Naive B cell (primary cell): ENCODE measurements around the gene ZBTB45. TPM values are rescaled to one million over a fixed set of nuclear protein-coding genes. Genes with fewer than 3 reads are reported as not detected.

Experiments used
- ATAC-seq, 2 donors: fragments of 150-1000 bp; cut with Tn5 transposase; 2 replicates each; pipeline ENCODE4 v1.10.0; 2021; ENCODE audit warnings: low read depth in 2 of 2, mild to moderate bottlenecking in 2 of 2, moderate library complexity in 2 of 2
- DNase-seq: peaks from one replicate; pipeline ENCODE4 v3.0.0; 2022
- H3K27ac Mint-ChIP-seq, 6 donors: one replicate each; pipeline ENCODE4 v1.8.0; 2020 to 2022; ENCODE audit warnings: mild to moderate bottlenecking in 6 of 6, mixed read lengths in 6 of 6, moderate library complexity in 5 of 6, inconsistent platforms in 2 of 6
- H3K27me3 Mint-ChIP-seq, 3 donors: one replicate each; pipeline ENCODE4 v1.8.0; 2021 to 2022; ENCODE audit warnings: mixed read lengths in 3 of 3, mild to moderate bottlenecking in 1 of 3
- H3K36me3 Mint-ChIP-seq, 2 donors: one replicate each; pipeline ENCODE4 v1.8.0; 2020 to 2022; ENCODE audit warnings: mixed read lengths in 2 of 2, inconsistent platforms in 1 of 2, mild to moderate bottlenecking in 1 of 2
- H3K4me1 Mint-ChIP-seq, 3 donors: one replicate each; pipeline ENCODE4 v1.8.0; 2020 to 2022; ENCODE audit warnings: mixed read lengths in 3 of 3, inconsistent platforms in 1 of 3, mild to moderate bottlenecking in 1 of 3, moderate library complexity in 1 of 3
- H3K4me3 Mint-ChIP-seq, 8 donors: one replicate each; pipeline ENCODE4 v1.8.0; 2020 to 2022; ENCODE audit warnings: mild to moderate bottlenecking in 8 of 8, mixed read lengths in 8 of 8, moderate library complexity in 8 of 8, inconsistent platforms in 2 of 8
- H3K9me3 Mint-ChIP-seq, 7 donors: one replicate each; pipeline ENCODE4 v1.8.0; 2020 to 2022; ENCODE audit warnings: mixed read lengths in 7 of 7, mild to moderate bottlenecking in 5 of 7, inconsistent platforms in 2 of 7, moderate library complexity in 1 of 7
- polyA plus RNA-seq, 6 donors: library from polyadenylated mRNA; unstranded; fragments of 300-500 nt; fragmentation: Illumina TruSeq; gene quantifications; one replicate each; pipeline ENCODE4 v1.2.3, GENCODE V29; 2021; ENCODE audit warnings: low read depth in 6 of 6

The ZBTB45 gene
- 1 to 10 TPM; 3.3 to 6.8 (median 4.8) TPM for polyA plus RNA-seq

GRCh38 chr19:58519355-58520256 is at the start of gene ZBTB45:
Gene ZBTB45, minus strand, starts transcription at chr19:58519810. Its CDS starts 2,137 bp downstream, at chr19:58517673.
- no peaks in the 10 kb centered on the region for H3K36me3 Mint-ChIP-seq
- H3K9me3 Mint-ChIP-seq = peaks cover 0 to 4% (median 0%) of the 10 kb centered on the region in 7 donors
- H3K4me3 Mint-ChIP-seq = peak within 1 kb of the TSS; percentile 91 to 100 (median 97)
- DNase-seq (peak; percentile 93), ATAC-seq (peak; percentile 79)
- H3K4me1 Mint-ChIP-seq = peaks cover 37 to 49% (median 47%) of the 10 kb centered on the region in 3 donors
- H3K27ac Mint-ChIP-seq = peak within 1 kb of the TSS; percentile 98 to 99 (median 99)
- H3K27me3 Mint-ChIP-seq = no peaks in the 10 kb centered on the region

GRCh38 chr19:58568453-58569130 is 49.0 kb upstream of the ZBTB45 start:
- H3K4me3 Mint-ChIP-seq = peak overlapping the region in 2 of 8 donors; percentile 57 to 61
- peaks cover 0 to 7% (median 0%) of the 10 kb centered on the region in 7 donors for H3K9me3 Mint-ChIP-seq
- H3K36me3 Mint-ChIP-seq = peaks cover 0 to 9% of the 10 kb centered on the region in 2 donors
- H3K27me3 Mint-ChIP-seq = no peaks in the 10 kb centered on the region
- ATAC-seq (no peak), DNase-seq (no peak)
- H3K27ac Mint-ChIP-seq = peak overlapping the region in 3 of 6 donors; percentile 30 to 86 (median 57)
- H3K4me1 Mint-ChIP-seq = peaks cover 35 to 36% (median 36%) of the 10 kb centered on the region in 3 donors

- no peak for ATAC-seq
- H3K27me3 Mint-ChIP-seq = no peaks in the 10 kb centered on the region
Measured at GRCh38 chr19:58566989-58567388, 47.4 kb upstream of the ZBTB45 start.

GRCh38 chr19:58563823-58564222 is 44.2 kb upstream of the ZBTB45 start:
- ATAC-seq (no peak), DNase-seq (no peak)
- H3K4me3 Mint-ChIP-seq = peak overlapping the region; percentile 29 to 97 (median 88)
- peak overlapping the region in 5 of 6 donors; percentile 24 to 96 (median 77) for H3K27ac Mint-ChIP-seq
- peaks cover 35 to 53% (median 46%) of the 10 kb centered on the region in 3 donors for H3K4me1 Mint-ChIP-seq
- no peaks in the 10 kb centered on the region for H3K9me3 Mint-ChIP-seq
- peaks cover 0 to 7% of the 10 kb centered on the region in 2 donors for H3K36me3 Mint-ChIP-seq
- no peaks in the 10 kb centered on the region for H3K27me3 Mint-ChIP-seq

More at GRCh38 chr19:58566989-58567388, 47.4 kb upstream of the ZBTB45 start:
- no peak for DNase-seq
- H3K27ac Mint-ChIP-seq = no peak overlapping the region
- H3K4me3 Mint-ChIP-seq = peak overlapping the region in 1 of 8 donors; percentile 24
- H3K36me3 Mint-ChIP-seq = peaks cover 0 to 9% of the 10 kb centered on the region in 2 donors
- H3K9me3 Mint-ChIP-seq = peaks cover 0 to 2% (median 0%) of the 10 kb centered on the region in 7 donors
- peaks cover 37 to 38% (median 37%) of the 10 kb centered on the region in 3 donors for H3K4me1 Mint-ChIP-seq

- ATAC-seq (peak; percentile 15 to 16), DNase-seq (peak; percentile 61)
- H3K27me3 Mint-ChIP-seq = no peaks in the 10 kb centered on the region
- H3K27ac Mint-ChIP-seq = peak overlapping the region in 4 of 6 donors; percentile 45 to 92 (median 76)
- peak overlapping the region; percentile 80 to 97 (median 88) for H3K4me3 Mint-ChIP-seq
- H3K4me1 Mint-ChIP-seq = peaks cover 32 to 52% (median 48%) of the 10 kb centered on the region in 3 donors
- H3K36me3 Mint-ChIP-seq = peaks cover 0 to under 1% of the 10 kb centered on the region in 2 donors
- no peaks in the 10 kb centered on the region for H3K9me3 Mint-ChIP-seq
Measured at GRCh38 chr19:58563034-58563573, 43.5 kb upstream of the ZBTB45 start.

GRCh38 chr19:58562122-58563033 is 42.8 kb upstream of the ZBTB45 start:
- Mint-ChIP-seq H3K4me1 (peaks cover 40 to 59% (median 53%) of the 10 kb centered on the region in 3 donors), H3K9me3 (no peaks in the 10 kb centered on the region), H3K36me3 (no peaks in the 10 kb centered on the region), H3K4me3 (peak overlapping the region; percentile 80 to 99 (median 88)), H3K27ac (peak overlapping the region in 4 of 6 donors; percentile 45 to 92 (median 76)), H3K27me3 (no peaks in the 10 kb centered on the region)
- no peak for DNase-seq
- ATAC-seq = no peak

- no peaks in the 10 kb centered on the region for H3K9me3 Mint-ChIP-seq
- H3K4me3 Mint-ChIP-seq = peak overlapping the region; percentile 31 to 99 (median 86)
- H3K27ac Mint-ChIP-seq = peak overlapping the region in 3 of 6 donors; percentile 54 to 73 (median 56)
- no peaks in the 10 kb centered on the region for H3K27me3 Mint-ChIP-seq
- ATAC-seq (no peak), DNase-seq (no peak)
- H3K4me1 Mint-ChIP-seq = peaks cover 48 to 68% (median 60%) of the 10 kb centered on the region in 3 donors
- H3K36me3 Mint-ChIP-seq = peaks cover 0 to 2% of the 10 kb centered on the region in 2 donors
Measured at GRCh38 chr19:58561373-58562121, 41.9 kb upstream of the ZBTB45 start.

GRCh38 chr19:58560921-58561320 is 41.3 kb upstream of the ZBTB45 start:
- Mint-ChIP-seq H3K36me3 (peaks cover 0 to 8% of the 10 kb centered on the region in 2 donors), H3K9me3 (no peaks in the 10 kb centered on the region), H3K4me1 (peaks cover 54 to 74% (median 62%) of the 10 kb centered on the region in 3 donors), H3K27me3 (no peaks in the 10 kb centered on the region), H3K4me3 (peak overlapping the region in 7 of 8 donors; percentile 79 to 99 (median 97)), H3K27ac (peak overlapping the region in 3 of 6 donors; percentile 66 to 98 (median 73))
- ATAC-seq (no peak), DNase-seq (no peak)

GRCh38 chr19:58560007-58560887 is 40.6 kb upstream of the ZBTB45 start:
- Mint-ChIP-seq H3K4me1 (peaks cover 56 to 78% (median 68%) of the 10 kb centered on the region in 3 donors), H3K27me3 (no peaks in the 10 kb centered on the region), H3K36me3 (peaks cover 0 to 8% of the 10 kb centered on the region in 2 donors), H3K9me3 (no peaks in the 10 kb centered on the region), H3K4me3 (peak overlapping the region; percentile 93 to 99 (median 98)), H3K27ac (peak overlapping the region; percentile 44 to 99 (median 85))
- DNase-seq (no peak), ATAC-seq (no peak)

GRCh38 chr19:58559275-58560006 is 39.8 kb upstream of the ZBTB45 start:
- DNase-seq = no peak
- no peaks in the 10 kb centered on the region for H3K9me3 Mint-ChIP-seq
- no peak for ATAC-seq
- H3K36me3 Mint-ChIP-seq = peaks cover 0 to 8% of the 10 kb centered on the region in 2 donors
- peaks cover 59 to 86% (median 76%) of the 10 kb centered on the region in 3 donors for H3K4me1 Mint-ChIP-seq
- H3K27me3 Mint-ChIP-seq = no peaks in the 10 kb centered on the region
- peak overlapping the region; percentile 96 to 99 (median 98) for H3K27ac Mint-ChIP-seq
- H3K4me3 Mint-ChIP-seq = peak overlapping the region; percentile 93 to 99 (median 98)
